Measurements from ENCODE around the gene TUSC2.

GRCh38 chr3:50338965-50339364 lies 10.9 kb upstream of the TUSC2 start:
- TF ChIP-seq CTCF (IDR thresholded peaks at IDR 0.05), result no peak
- no peak for TF ChIP-seq POLR2A (IDR thresholded peaks at IDR 0.05)

Data from thyroid gland (tissue), 4 donors.